CD4-positive, CD25-positive, alpha-beta regulatory T cell (primary cell): ENCODE data around the gene CCNQ. TPM values are rescaled to one million over a fixed set of nuclear protein-coding genes. Genes with fewer than 3 reads are reported as not detected.

Experiments used
- ATAC-seq, 2 donors: fragments of 150-1000 bp; cut with Tn5 transposase; one replicate each; pipeline ENCODE4 v1.10.0; 2021; ENCODE audit warnings: low read depth in 2 of 2, moderate number of reproducible peaks in 2 of 2, moderate library complexity in 1 of 2
- DNase-seq, 3 donors: peaks; one replicate each; pipeline versions ENCODE4 v3.0.0 to v3.0.0-alpha.2; 2012 to 2022; ENCODE audit warnings: mixed read lengths in 1 of 3
- H3K27ac ChIP-seq: one replicate; pipeline ENCODE4 v1.7.0; 2013; ENCODE audit warnings: mild to moderate bottlenecking, low read length; ENCODE audit not compliant: insufficient read depth, poor library complexity, severe bottlenecking
- H3K27me3 ChIP-seq: one replicate; pipeline ENCODE4 v1.7.0; 2013; ENCODE audit warnings: low read length; ENCODE audit not compliant: control insufficient read depth, insufficient read depth
- H3K36me3 ChIP-seq: one replicate; pipeline ENCODE4 v1.7.0; 2013; ENCODE audit warnings: mild to moderate bottlenecking, low read length, moderate library complexity; ENCODE audit not compliant: control insufficient read depth, insufficient read depth
- H3K4me1 ChIP-seq: 2 replicates; pipeline ENCODE4 v1.7.0; 2013; ENCODE audit warnings: mild to moderate bottlenecking, low read length; ENCODE audit not compliant: insufficient read depth, control insufficient read depth, poor library complexity, severe bottlenecking
- H3K4me3 ChIP-seq: one replicate; pipeline ENCODE4 v1.7.0; 2013; ENCODE audit warnings: low read depth, mild to moderate bottlenecking, low read length, moderate library complexity
- H3K9me3 ChIP-seq, 2 experiments: 1 replicate in 1 of 2; 2 replicates in 1 of 2; pipeline ENCODE4 v1.7.0; 2013; ENCODE audit warnings: low read length in 2 of 2, mild to moderate bottlenecking in 1 of 2, moderate library complexity in 1 of 2; ENCODE audit not compliant: control insufficient read depth in 2 of 2
- H3K27ac Mint-ChIP-seq, 3 donors: one replicate each; pipeline ENCODE4 v1.8.0; 2020 to 2022; ENCODE audit warnings: mild to moderate bottlenecking in 3 of 3, mixed read lengths in 3 of 3, moderate library complexity in 2 of 3
- H3K27me3 Mint-ChIP-seq: one replicate; pipeline ENCODE4 v1.8.0; 2022; ENCODE audit warnings: mild to moderate bottlenecking, mixed read lengths
- H3K36me3 Mint-ChIP-seq: one replicate; pipeline ENCODE4 v1.8.0; 2020; ENCODE audit warnings: mixed read lengths
- H3K4me1 Mint-ChIP-seq, 4 donors: one replicate each; pipeline ENCODE4 v1.8.0; 2020 to 2022; ENCODE audit warnings: mixed read lengths in 4 of 4, mild to moderate bottlenecking in 1 of 4
- H3K4me3 Mint-ChIP-seq, 4 donors: one replicate each; pipeline ENCODE4 v1.8.0; 2020 to 2022; ENCODE audit warnings: mild to moderate bottlenecking in 4 of 4, mixed read lengths in 4 of 4, moderate library complexity in 3 of 4
- H3K9me3 Mint-ChIP-seq, 7 donors: one replicate each; pipeline ENCODE4 v1.8.0; 2020 to 2022; ENCODE audit warnings: mixed read lengths in 7 of 7, mild to moderate bottlenecking in 3 of 7, moderate library complexity in 2 of 7
- polyA plus RNA-seq, 4 donors: library from polyadenylated mRNA; unstranded; fragments of 300-500 nt; fragmentation: Illumina TruSeq; gene quantifications; one replicate each; pipeline ENCODE4 v1.2.3, GENCODE V29; 2021
- total RNA-seq: library from RNA; stranded (reverse); gene quantifications from one replicate; pipeline ENCODE4 v1.2.3, GENCODE V29; 2022

Gene CCNQ
- total and polyA plus RNA-seq, 5 donors from 2014 or later, result 23.8 to 78.4 (median 76.8) TPM

- H3K4me1 ChIP-seq, result no peaks in the 10 kb centered on the region
- H3K27ac ChIP-seq, result no peak overlapping the region
- no peaks in the 10 kb centered on the region for H3K27me3 Mint-ChIP-seq
- H3K27me3 ChIP-seq, result no peaks in the 10 kb centered on the region
- H3K27ac Mint-ChIP-seq, result no peak overlapping the region
- H3K9me3 ChIP-seq, result peaks cover 0 to 4% of the 10 kb centered on the region in 2 experiments
- no peaks in the 10 kb centered on the region for H3K36me3 ChIP-seq
- ATAC-seq (no peak), DNase-seq (no peak)
- no peaks in the 10 kb centered on the region for H3K36me3 Mint-ChIP-seq
- no peaks in the 10 kb centered on the region for H3K4me1 Mint-ChIP-seq
- no peak overlapping the region for H3K4me3 ChIP-seq
- H3K9me3 Mint-ChIP-seq, result peaks cover 0 to 11% (median 0%) of the 10 kb centered on the region in 7 donors
- H3K4me3 Mint-ChIP-seq, result no peak overlapping the region
Observed at GRCh38 chrX:153634832-153635231, 35.9 kb upstream of the CCNQ start.

GRCh38 chrX:153634236-153634635 is 35.3 kb upstream of the CCNQ start:
- H3K27ac ChIP-seq, result no peak overlapping the region
- H3K4me1 ChIP-seq, result no peaks in the 10 kb centered on the region
- ATAC-seq, result no peak
- H3K36me3 ChIP-seq, result no peaks in the 10 kb centered on the region
- Mint-ChIP-seq H3K4me1 (no peaks in the 10 kb centered on the region), H3K27me3 (no peaks in the 10 kb centered on the region), H3K4me3 (no peak overlapping the region), H3K9me3 (peaks cover 0 to 12% (median 0%) of the 10 kb centered on the region in 7 donors), H3K36me3 (no peaks in the 10 kb centered on the region), H3K27ac (no peak overlapping the region)
- DNase-seq, result no peak
- peaks cover 0 to 4% of the 10 kb centered on the region in 2 experiments for H3K9me3 ChIP-seq
- no peak overlapping the region for H3K4me3 ChIP-seq
- no peaks in the 10 kb centered on the region for H3K27me3 ChIP-seq

DNA sequence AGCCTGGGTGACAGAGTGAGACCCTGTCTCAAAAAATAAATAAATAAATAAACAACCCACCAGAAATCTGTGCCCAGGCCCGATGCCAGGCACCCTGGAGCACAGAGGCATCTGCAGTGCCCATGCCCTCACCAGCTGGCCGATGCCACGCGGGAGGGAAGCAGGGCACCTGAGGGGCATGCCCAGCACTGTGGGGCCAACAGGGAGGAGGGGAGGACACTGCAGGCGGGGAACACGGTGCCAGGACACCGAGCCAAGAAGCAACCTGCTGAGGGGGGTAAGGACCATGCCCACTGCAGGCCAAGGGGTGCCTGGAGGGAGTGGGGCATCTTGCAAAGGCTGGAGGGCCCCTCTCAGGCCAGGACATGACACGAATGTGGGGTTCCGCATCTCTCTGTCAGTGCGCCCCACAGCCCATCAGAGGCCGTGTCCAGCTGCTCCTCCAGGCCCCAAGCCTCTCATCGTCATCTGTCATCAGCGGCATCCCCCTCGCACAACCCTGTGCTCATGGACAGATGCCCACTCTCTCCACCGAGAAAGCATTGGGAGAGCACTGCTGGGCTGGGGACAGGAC is 34.8 kb upstream of the CCNQ start:
- Mint-ChIP-seq H3K9me3 (peaks cover 0 to 12% (median 0%) of the 10 kb centered on the region in 7 donors), H3K36me3 (no peaks in the 10 kb centered on the region), H3K4me3 (no peak overlapping the region), H3K27me3 (no peaks in the 10 kb centered on the region), H3K27ac (no peak overlapping the region), H3K4me1 (no peaks in the 10 kb centered on the region)
- H3K27ac ChIP-seq, result no peak overlapping the region
- peaks cover 0 to 4% of the 10 kb centered on the region in 2 experiments for H3K9me3 ChIP-seq
- H3K36me3 ChIP-seq, result no peaks in the 10 kb centered on the region
- H3K4me3 ChIP-seq, result no peak overlapping the region
- no peak for DNase-seq
- no peak for ATAC-seq
- no peaks in the 10 kb centered on the region for H3K27me3 ChIP-seq
- H3K4me1 ChIP-seq, result no peaks in the 10 kb centered on the region

DNA sequence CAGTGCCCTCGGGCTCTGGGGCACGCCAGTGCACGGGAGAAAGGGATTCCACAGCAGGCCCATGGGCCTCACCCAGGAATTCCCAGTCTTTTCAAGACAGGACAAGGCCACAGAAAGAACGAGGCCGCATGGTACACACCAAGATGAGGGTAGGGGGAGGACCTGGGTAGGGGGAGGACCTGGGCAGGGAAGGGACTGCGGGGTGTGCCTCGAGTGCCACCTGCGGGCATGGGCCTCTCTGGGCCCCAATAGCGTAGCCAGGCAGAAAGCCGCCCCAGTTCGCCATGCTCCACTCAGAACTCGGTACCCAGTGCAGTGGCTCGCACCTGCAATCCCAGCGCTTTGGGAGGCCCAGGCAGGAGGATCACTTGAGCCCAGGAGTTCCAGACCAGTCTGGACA is 34.1 kb upstream of the CCNQ start:
- Histone ChIP-seq H3K36me3 (no peaks in the 10 kb centered on the region), H3K27ac (no peak overlapping the region), H3K4me1 (no peaks in the 10 kb centered on the region), H3K9me3 (peaks cover 0 to 4% of the 10 kb centered on the region in 2 experiments), H3K4me3 (no peak overlapping the region), H3K27me3 (no peaks in the 10 kb centered on the region)
- DNase-seq (no peak), ATAC-seq (no peak)
- H3K27ac Mint-ChIP-seq, result no peak overlapping the region
- H3K36me3 Mint-ChIP-seq, result no peaks in the 10 kb centered on the region
- H3K27me3 Mint-ChIP-seq, result no peaks in the 10 kb centered on the region
- H3K4me1 Mint-ChIP-seq, result no peaks in the 10 kb centered on the region
- H3K4me3 Mint-ChIP-seq, result no peak overlapping the region
- H3K9me3 Mint-ChIP-seq, result peaks cover 0 to 12% (median 0%) of the 10 kb centered on the region in 7 donors

DNA sequence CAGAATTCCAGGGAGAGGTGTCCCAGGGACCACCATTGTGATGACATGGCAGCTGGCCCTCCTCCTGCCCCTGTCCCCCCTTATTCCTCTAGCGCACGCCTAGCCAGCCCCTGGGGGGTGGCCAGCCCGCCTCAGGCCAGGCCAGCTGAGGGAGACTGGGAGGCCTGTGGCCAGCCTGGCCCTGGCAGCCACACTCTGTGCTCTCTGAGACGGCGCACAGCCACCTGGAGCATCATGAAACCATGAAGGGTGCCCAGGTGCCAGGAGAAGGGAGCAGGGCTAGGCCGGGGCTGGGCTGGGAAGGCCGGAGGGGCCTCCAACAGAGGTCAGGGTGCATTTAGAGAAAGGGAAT is 33.6 kb upstream of the CCNQ start:
- H3K9me3 Mint-ChIP-seq, result peaks cover 0 to 12% (median 0%) of the 10 kb centered on the region in 7 donors
- no peaks in the 10 kb centered on the region for H3K36me3 Mint-ChIP-seq
- no peaks in the 10 kb centered on the region for H3K27me3 ChIP-seq
- DNase-seq (no peak), ATAC-seq (no peak)
- peaks cover 0 to 4% of the 10 kb centered on the region in 2 experiments for H3K9me3 ChIP-seq
- no peak overlapping the region for H3K27ac Mint-ChIP-seq
- no peaks in the 10 kb centered on the region for H3K4me1 Mint-ChIP-seq
- no peak overlapping the region for H3K4me3 Mint-ChIP-seq
- no peaks in the 10 kb centered on the region for H3K27me3 Mint-ChIP-seq
- no peak overlapping the region for H3K4me3 ChIP-seq
- H3K36me3 ChIP-seq, result no peaks in the 10 kb centered on the region
- H3K4me1 ChIP-seq, result no peaks in the 10 kb centered on the region
- H3K27ac ChIP-seq, result no peak overlapping the region

DNA sequence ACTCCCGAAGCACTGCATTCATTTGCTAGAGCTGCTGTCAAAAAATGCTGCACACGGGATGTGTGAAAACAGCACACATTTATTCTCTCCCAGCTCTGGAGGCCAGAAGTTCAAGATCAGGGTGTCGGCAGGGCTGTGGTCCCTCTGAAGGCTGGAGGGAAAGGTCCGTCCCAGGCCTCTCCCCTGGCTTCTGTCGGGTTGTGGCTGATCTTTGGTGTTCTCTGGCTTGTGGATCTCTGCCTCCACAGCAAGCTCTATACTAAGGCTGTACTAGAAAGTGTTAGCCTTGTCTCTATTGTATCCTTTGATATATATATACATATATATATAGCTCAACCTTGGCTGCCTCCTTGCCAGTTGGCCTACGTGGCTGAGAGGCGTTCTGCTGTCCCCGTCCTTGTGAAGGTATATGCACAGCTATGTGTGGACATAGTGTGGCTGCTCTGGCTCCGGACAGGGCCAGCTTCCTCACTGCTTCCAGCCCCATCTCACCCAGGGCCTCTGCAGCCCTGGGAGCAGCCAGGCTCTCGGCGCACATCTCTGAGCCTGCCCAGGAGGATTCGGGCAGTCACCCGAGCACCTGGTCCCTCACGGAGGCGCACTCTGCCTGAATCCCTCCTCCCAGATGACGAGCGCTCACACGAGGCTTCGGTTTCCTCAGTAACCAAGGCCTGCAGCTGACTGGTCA is 33.1 kb upstream of the CCNQ start:
- Mint-ChIP-seq H3K36me3 (no peaks in the 10 kb centered on the region), H3K9me3 (peaks cover 0 to 12% (median 0%) of the 10 kb centered on the region in 7 donors), H3K4me1 (no peaks in the 10 kb centered on the region), H3K27ac (no peak overlapping the region), H3K4me3 (no peak overlapping the region), H3K27me3 (no peaks in the 10 kb centered on the region)
- Histone ChIP-seq H3K9me3 (peaks cover 0 to 4% of the 10 kb centered on the region in 2 experiments), H3K4me1 (no peaks in the 10 kb centered on the region), H3K4me3 (no peak overlapping the region), H3K27ac (no peak overlapping the region), H3K36me3 (no peaks in the 10 kb centered on the region), H3K27me3 (no peaks in the 10 kb centered on the region)
- DNase-seq (no peak), ATAC-seq (no peak)

GRCh38 chrX:153631346-153631745 is 32.4 kb upstream of the CCNQ start:
- Histone ChIP-seq H3K9me3 (peaks cover 0 to 4% of the 10 kb centered on the region in 2 experiments), H3K36me3 (no peaks in the 10 kb centered on the region), H3K27me3 (no peaks in the 10 kb centered on the region), H3K4me1 (no peaks in the 10 kb centered on the region), H3K4me3 (no peak overlapping the region), H3K27ac (no peak overlapping the region)
- Mint-ChIP-seq H3K4me3 (no peak overlapping the region), H3K36me3 (no peaks in the 10 kb centered on the region), H3K27ac (no peak overlapping the region), H3K9me3 (peaks cover 0 to 12% (median 0%) of the 10 kb centered on the region in 7 donors), H3K27me3 (no peaks in the 10 kb centered on the region), H3K4me1 (no peaks in the 10 kb centered on the region)
- DNase-seq (no peak), ATAC-seq (no peak)

- no peak overlapping the region for H3K4me3 ChIP-seq
- no peaks in the 10 kb centered on the region for H3K27me3 Mint-ChIP-seq
- H3K36me3 Mint-ChIP-seq, result no peaks in the 10 kb centered on the region
- H3K9me3 Mint-ChIP-seq, result peaks cover 0 to 12% (median 0%) of the 10 kb centered on the region in 7 donors
- no peaks in the 10 kb centered on the region for H3K36me3 ChIP-seq
- H3K9me3 ChIP-seq, result peaks cover 0 to 4% of the 10 kb centered on the region in 2 experiments
- H3K27me3 ChIP-seq, result no peaks in the 10 kb centered on the region
- DNase-seq (no peak), ATAC-seq (no peak)
- no peak overlapping the region for H3K27ac ChIP-seq
- no peak overlapping the region for H3K27ac Mint-ChIP-seq
- no peak overlapping the region for H3K4me3 Mint-ChIP-seq
- H3K4me1 ChIP-seq, result no peaks in the 10 kb centered on the region
- H3K4me1 Mint-ChIP-seq, result no peaks in the 10 kb centered on the region
Observed at GRCh38 chrX:153628665-153629064, 29.7 kb upstream of the CCNQ start.
